Stomach (tissue), 4 donors: ENCODE measurements around the gene B9D2.

Experiments
- CTCF ChIP-seq, 7 experiments: fragments of 450-650 bp in 4 of 7; fragments of 200-600 bp in 3 of 7; sonication (generic) in 3 of 7; IDR thresholded peaks; one replicate each; pipeline ENCODE4 v1.5.1; 2016 to 2019; ENCODE audit warnings: antibody characterized with exemption in 7 of 7, control low read depth in 2 of 7, mild to moderate bottlenecking in 1 of 7
- POLR2A ChIP-seq, 4 donors: fragments of 450-650 bp; IDR thresholded peaks; one replicate each; pipeline ENCODE4 v1.6.1; 2016; ENCODE audit warnings: antibody characterized with exemption in 4 of 4, control low read depth in 2 of 4, mild to moderate bottlenecking in 1 of 4, moderate library complexity in 1 of 4

GRCh38 chr19:41408256-41408655 lies 44.3 kb upstream of the B9D2 start:
- TF ChIP-seq CTCF (IDR thresholded peaks at IDR 0.05) (no peak), POLR2A (IDR thresholded peaks at IDR 0.05) (no peak)
